ENCODE data around the gene CMC1. TPM values are rescaled to one million over a fixed set of nuclear protein-coding genes. Genes with fewer than 3 reads are reported as not detected.

The CMC1 gene
- total RNA-seq, 1 experiment from 2014 or later, result 13.7 TPM

GRCh38 chr3:28300345-28300962, 59.0 kb downstream of the CMC1 start:
- no peak for DNase-seq (ENCODE audit: low spot score)

GRCh38 chr3:28301688-28302087, 60.3 kb downstream of the CMC1 start:
- no peak for DNase-seq (ENCODE audit: low spot score)

DNA sequence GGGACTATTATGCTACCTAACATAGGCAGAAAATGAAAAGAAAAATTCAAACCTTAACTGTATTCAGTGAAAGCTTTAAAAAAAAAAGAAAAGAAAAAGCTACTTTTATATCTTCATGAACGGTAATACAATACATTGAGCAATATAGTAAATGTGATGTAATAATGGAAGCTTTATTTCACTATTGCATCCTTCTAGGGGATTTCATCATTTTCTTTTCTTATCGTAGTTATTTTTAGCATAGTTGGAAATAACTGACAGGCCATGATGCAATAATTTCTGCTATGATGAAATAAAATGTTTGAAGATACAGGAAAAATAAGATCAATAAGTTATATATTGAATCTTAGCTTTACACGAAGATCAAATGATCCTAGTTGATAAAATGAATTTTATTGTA, 66.8 kb downstream of the CMC1 start:
- no peak for DNase-seq (ENCODE audit: low spot score)

DNA sequence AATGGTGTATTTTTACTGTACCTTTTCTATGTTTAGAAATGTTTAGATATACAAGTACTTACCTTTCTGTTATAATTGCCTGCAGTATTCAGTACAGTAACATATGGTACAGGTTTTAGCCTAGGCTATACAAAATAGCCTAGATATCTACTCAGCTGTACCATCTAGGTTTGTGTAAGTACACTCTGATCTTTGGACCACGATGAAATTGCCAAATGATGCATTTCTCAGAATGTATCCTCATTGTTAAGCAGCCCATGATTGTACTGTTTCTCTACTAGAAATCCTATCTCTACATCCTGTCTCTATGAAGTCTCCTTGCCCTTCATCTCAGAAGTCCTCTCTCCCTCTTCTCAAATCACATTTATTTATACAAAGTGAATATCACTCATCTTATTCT, 74.3 kb downstream of the CMC1 start:
- no peak for DNase-seq (ENCODE audit: low spot score)

GRCh38 chr3:28316226-28316625, 74.8 kb downstream of the CMC1 start:
- no peak for DNase-seq (ENCODE audit: low spot score)

- peak; percentile 28 for DNase-seq (ENCODE audit: low spot score)
Observed at GRCh38 chr3:28317438-28318022, 76.1 kb downstream of the CMC1 start.

DNA sequence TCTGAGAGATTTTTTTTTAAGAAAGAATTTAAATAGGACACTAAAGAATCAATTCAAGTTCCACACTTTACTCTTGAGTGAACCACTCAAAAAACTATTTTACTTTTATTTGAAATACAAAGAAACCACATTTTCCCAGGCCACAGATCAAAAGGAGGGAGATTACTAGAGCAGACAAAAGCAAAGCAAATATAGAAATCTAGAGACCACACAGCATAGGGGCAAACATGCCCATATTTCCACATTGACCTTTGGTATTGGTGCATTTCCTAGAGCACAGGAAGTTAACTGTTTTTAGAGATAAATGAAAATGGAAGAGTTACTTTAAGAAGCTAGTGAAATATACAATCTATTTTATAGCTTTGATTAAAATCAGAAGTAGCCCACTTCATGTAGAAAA, 79.6 kb downstream of the CMC1 start:
- no peak for DNase-seq (ENCODE audit: low spot score)

- no peak for DNase-seq (ENCODE audit: low spot score)
Observed at GRCh38 chr3:28322464-28322863, 81.0 kb downstream of the CMC1 start.

GRCh38 chr3:28326458-28326926, 85.1 kb downstream of the CMC1 start:
- DNase-seq (ENCODE audit: low spot score), result no peak

DNA sequence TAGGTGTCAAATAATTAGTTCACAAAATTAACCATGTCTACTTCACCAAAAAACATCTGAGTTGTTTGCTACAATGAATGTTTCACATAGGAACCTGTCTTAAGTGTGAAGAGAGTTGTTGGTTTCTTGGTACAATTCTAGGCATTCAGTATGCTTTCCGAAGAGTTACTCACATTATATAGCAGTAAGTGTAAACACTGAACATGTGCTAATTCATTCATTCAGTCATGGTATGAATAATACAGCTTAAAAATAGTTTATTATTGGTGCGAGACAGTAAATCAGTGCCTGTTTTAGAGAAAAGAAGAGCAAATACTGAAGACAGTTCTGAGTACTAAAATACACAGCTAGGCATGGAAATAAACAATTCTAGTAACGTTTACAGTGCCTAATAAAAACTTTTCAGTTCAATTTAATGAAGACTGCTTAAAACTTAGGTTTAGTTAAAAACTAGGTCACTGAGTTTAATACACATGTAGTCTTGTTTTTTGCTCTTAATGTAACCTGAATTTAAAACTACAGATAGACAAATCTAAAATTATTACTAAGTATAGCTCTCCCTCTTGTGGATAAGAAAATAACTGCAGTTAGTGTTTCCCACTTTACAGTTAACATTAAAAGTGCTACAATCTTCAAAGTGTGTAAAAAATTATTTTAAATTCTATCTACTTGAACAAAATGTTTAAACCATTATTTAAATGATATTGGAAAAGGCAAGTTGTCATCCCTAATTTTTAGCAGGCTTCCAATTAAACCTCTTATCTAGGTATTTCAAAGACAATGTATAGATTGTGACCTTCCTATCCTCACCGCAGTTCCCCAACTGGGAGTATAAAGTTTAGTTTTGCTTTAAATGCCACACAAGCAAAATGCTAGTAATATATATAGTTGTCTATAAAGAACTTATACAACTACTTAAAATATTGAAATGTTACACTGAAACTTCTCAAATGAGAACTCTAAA, 87.1 kb downstream of the CMC1 start:
- no peak for DNase-seq (ENCODE audit: low spot score)

DNA sequence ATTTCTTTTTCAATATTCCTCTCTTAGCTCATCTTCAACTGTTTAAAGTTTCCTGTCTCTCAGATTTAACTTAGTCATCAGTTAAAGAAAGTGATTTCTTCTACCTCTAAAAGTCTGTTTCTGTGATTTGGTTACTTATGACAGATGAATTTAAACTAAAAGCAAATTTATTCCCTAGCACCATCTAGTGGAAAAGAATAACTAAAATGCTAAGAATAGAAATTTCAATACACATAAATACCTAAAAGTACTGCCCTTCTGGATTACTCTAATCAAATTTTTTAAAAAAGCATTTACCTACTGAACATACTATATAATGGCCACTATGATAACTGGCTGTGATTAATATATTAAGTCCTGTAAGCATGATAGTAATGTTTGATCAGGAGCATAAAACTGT, 93.1 kb downstream of the CMC1 start:
- DNase-seq (ENCODE audit: low spot score), result no peak

- DNase-seq (ENCODE audit: low spot score), result no peak
Observed at GRCh38 chr3:28335246-28335645, 93.8 kb downstream of the CMC1 start.

- no peak for DNase-seq (ENCODE audit: low spot score)
Observed at GRCh38 chr3:28337230-28337629, 95.8 kb downstream of the CMC1 start.

GRCh38 chr3:28343144-28343543, 101.7 kb downstream of the CMC1 start:
- no peak for DNase-seq (ENCODE audit: low spot score)

- no peak for DNase-seq (ENCODE audit: low spot score)
Observed at GRCh38 chr3:28345690-28346089, 104.3 kb downstream of the CMC1 start.

DNA sequence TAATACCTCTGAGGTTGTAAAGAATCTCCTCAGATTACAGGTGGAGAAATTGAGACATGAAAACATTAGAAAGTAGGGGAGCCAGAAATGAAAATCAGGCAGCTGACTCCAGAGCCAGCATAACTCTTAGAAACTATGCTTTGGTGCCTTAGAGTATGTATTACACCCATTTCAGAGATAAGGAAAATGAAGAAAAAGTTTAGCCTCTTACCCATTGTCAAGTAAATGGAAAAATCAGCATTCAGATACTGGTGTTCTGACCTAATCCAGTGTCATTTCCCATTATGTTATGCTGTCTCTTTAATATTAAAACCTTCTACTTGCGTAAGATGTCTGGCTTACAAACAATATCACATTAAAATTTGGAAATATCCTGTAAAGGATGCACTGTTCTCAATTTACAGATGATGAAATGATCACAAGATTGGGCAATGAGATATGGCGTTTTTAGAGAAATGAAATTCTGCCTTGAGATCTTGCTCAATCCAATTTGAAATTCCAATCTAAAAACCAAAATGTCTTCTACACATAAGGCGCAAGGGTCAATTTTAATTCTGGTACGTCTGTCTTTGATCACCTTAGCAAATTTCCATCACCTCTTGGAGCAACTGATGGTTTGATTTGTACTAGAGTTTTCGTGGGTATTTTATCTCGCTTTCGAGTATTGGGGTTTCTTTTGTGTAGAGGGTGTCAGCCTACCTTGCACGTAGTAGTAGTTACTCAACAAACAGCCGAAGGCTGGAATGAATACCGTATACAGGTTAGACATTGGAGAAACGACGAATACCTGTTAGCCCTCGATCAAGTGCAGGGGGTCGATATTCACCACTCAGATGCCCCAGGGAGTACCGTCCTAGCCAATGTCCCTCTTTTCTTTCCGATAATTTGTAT, 106.2 kb downstream of the CMC1 start:
- no peak for DNase-seq (ENCODE audit: low spot score)

- DNase-seq (ENCODE audit: low spot score), result no peak
Observed at GRCh38 chr3:28348265-28348628, 106.8 kb downstream of the CMC1 start.

DNA sequence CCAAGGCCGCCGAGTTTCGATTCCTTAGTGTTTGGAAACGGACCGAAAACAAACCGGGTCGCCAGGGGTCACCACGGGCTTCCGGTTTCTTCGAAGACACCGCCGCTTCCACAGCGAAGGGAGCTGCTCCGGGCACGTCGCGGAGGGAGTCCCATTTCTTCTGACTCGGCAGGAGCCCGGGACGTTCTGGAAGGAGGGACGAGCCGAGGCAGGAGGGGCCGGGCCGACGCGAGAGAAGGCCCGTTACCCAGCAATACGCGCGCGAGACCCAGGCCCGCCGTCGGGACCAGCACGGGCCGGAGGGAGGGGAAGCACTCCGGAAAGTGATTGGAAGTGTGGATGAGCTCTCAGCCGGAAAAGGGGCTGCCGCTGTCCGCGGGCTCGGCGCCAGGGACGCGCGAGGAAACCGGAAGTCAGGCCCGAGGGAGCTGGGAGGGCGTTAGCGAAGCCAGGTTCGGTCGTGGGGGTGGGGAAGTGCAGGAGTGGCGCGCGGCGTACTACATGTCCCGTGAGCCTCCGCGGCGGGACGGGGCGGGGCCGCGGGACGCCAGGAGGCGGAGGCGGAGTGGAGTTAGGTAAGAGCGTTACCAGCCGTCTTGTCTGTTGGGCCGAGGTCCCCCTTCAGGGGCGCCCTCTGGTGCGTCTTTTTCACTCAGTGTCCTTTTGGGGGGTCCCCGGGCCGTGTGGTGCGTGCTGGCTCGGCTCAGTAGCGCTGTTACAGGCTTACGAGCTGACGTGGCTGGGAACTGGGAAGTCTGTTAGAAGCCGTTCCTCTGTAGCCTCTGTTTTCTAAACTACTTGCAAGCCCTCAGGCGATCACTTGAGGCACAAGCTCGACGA, 107.4 kb downstream of the CMC1 start, which contains the start of the genes AZI2 and ZCWPW2:
TSS of gene AZI2 (minus strand) at position 196 of the 840 bp plus-strand sequence. CDS start 8,207 bp downstream, outside the sequence.
TSS of gene ZCWPW2 (plus strand) at position 93 of the 840 bp plus-strand sequence. CDS start 64,348 bp downstream, outside the sequence.
- peak; percentile 88 for DNase-seq (ENCODE audit: low spot score)

DNA sequence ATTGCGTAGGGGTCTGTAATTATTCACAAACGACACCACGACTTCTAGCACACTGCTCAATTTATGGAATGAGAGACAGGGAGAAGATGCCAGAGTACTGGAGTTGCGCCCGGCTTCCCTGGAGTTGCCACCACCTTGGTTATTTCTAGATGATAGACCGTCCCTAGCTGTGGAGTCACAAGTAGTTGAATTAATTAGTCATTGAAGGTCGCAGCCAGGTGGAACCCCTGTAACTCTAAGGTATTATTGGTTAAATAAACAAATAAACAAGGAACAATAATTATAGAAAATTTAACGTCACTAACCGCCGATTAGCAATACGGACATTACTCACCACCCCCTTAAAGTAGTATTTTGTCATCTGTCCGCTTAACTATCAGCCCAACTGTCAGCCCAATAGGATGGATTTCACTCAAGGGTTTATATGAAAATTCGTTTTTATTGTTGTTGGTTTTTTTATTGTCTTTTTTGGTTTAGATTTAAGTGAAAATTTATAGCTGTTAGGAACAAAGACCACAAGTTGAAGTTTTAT, 108.1 kb downstream of the CMC1 start:
- DNase-seq (ENCODE audit: low spot score), result no peak

Data from H4 (cell line).